Erythroblast (primary cell): Measurements from ENCODE around the gene CPN1.
"Not testable (repeated sequence)": the region's sequence is repeated elsewhere in the genome, so short reads cannot be mapped to it uniquely, and the experiment has no call there.

Experiments used
- DNase-seq, 2 experiments: peaks; one replicate each; lab custom pipeline; 2025; lab: John Stamatoyannopoulos, UW
- GATA1 ChIP-seq: IDR thresholded peaks from 2 replicates; pipeline ENCODE4 v1.6.1; 2011; ENCODE audit warnings: low read depth, mild to moderate bottlenecking, control low read depth, low read length, moderate library complexity
- POLR2A ChIP-seq: IDR thresholded peaks from 2 replicates; pipeline ENCODE4 v1.6.1; 2011; ENCODE audit warnings: mild to moderate bottlenecking, low read length

CPN1 gene

GRCh38 chr10:100081075-100082001 lies at the start of gene CPN1:
TSS of gene CPN1 (minus strand) at chr10:100081869. CDS start at chr10:100081625, 244 bp downstream.
- no peak for DNase-seq
- TF ChIP-seq GATA1, result no peak
- TF ChIP-seq POLR2A, result no peak

- no peak for TF ChIP-seq GATA1
- TF ChIP-seq POLR2A, result no peak
- no peak for DNase-seq
Observed at GRCh38 chr10:100130831-100131230, 49.2 kb upstream of the CPN1 start.

GRCh38 chr10:100129424-100129823 lies 47.8 kb upstream of the CPN1 start:
- TF ChIP-seq GATA1 (no peak), POLR2A (no peak)
- no peak for DNase-seq

GRCh38 chr10:100128951-100129350 lies 47.3 kb upstream of the CPN1 start:
- DNase-seq, result no peak

GRCh38 chr10:100125335-100125734 lies 43.7 kb upstream of the CPN1 start:
- not testable (repeated sequence) for DNase-seq

More at GRCh38 chr10:100128951-100129350, 47.3 kb upstream of the CPN1 start:
- TF ChIP-seq POLR2A (no peak), GATA1 (no peak)

- TF ChIP-seq GATA1 (no peak), POLR2A (no peak)
Observed at GRCh38 chr10:100124097-100124496, 42.4 kb upstream of the CPN1 start.

GRCh38 chr10:100122780-100123179 lies 41.1 kb upstream of the CPN1 start:
- TF ChIP-seq GATA1 (no peak), POLR2A (no peak)
- no peak for DNase-seq

More at GRCh38 chr10:100124097-100124496, 42.4 kb upstream of the CPN1 start:
- DNase-seq, result no peak

GRCh38 chr10:100120550-100120949 lies 38.9 kb upstream of the CPN1 start:
- DNase-seq, result no peak
- TF ChIP-seq GATA1 (no peak), POLR2A (no peak)

GRCh38 chr10:100119726-100120125 lies 38.1 kb upstream of the CPN1 start:
- TF ChIP-seq POLR2A (no peak), GATA1 (no peak)
- DNase-seq, result no peak

- DNase-seq, result no peak
- TF ChIP-seq GATA1, result no peak
Observed at GRCh38 chr10:100114976-100115770, 33.5 kb upstream of the CPN1 start.

- no peak for DNase-seq
- TF ChIP-seq GATA1 (no peak), POLR2A (no peak)
Observed at GRCh38 chr10:100114460-100114859, 32.8 kb upstream of the CPN1 start.

- DNase-seq, result no peak
- TF ChIP-seq GATA1, result no peak
- no peak for TF ChIP-seq POLR2A
Observed at GRCh38 chr10:100109670-100110069, 28.0 kb upstream of the CPN1 start.

- TF ChIP-seq GATA1, result no peak
- TF ChIP-seq POLR2A, result no peak
- no peak for DNase-seq
Observed at GRCh38 chr10:100106865-100107264, 25.2 kb upstream of the CPN1 start.

- no peak for DNase-seq
- TF ChIP-seq POLR2A (no peak), GATA1 (no peak)
Observed at GRCh38 chr10:100104300-100104699, 22.6 kb upstream of the CPN1 start.
